ENCODE data around the gene SCAF11. TPM values are rescaled to one million over a fixed set of nuclear protein-coding genes. Genes with fewer than 3 reads are reported as not detected.

SCAF11 gene
- total and polyA plus RNA-seq, 2 donors from 2014 or later = 21.0 to 129 TPM

GRCh38 chr12:45886685-45887084, 103.7 kb downstream of the SCAF11 start:
- no peaks in the 10 kb centered on the region for H3K4me1 ChIP-seq (ENCODE audit: control insufficient read depth in 2 of 3, insufficient read depth in 2 of 3, low read depth in 1 of 3, low read length in 3 of 3)
- H3K27me3 ChIP-seq (ENCODE audit: control insufficient read depth, insufficient read depth, low read length) = no peaks in the 10 kb centered on the region
- peaks cover 0 to 4% (median 0%) of the 10 kb centered on the region in 3 donors for H3K36me3 ChIP-seq (ENCODE audit: control insufficient read depth in 2 of 3, insufficient read depth in 3 of 3, low read length in 3 of 3)
- H3K9ac ChIP-seq (ENCODE audit: low read length in 3 of 3) = no peak overlapping the region
- no peak overlapping the region for H3K4me3 ChIP-seq (ENCODE audit: low read length in 3 of 3)
- intact Hi-C loops (cut with DNase I) = no loop called here
- no peak overlapping the region for H3K27ac ChIP-seq (ENCODE audit: low read depth in 2 of 2, low read length in 2 of 2)
- DNase-seq (no peak), FAIRE-seq (no peak)
- no peak for TF ChIP-seq CTCF (IDR thresholded peaks at IDR 0.05; ENCODE audit: borderline replicate concordance, extremely low read depth, insufficient read depth)
- no peaks in the 10 kb centered on the region for H3K9me3 ChIP-seq (ENCODE audit: control insufficient read depth in 2 of 3, insufficient read depth in 1 of 3, low read length in 3 of 3)

- H3K9ac ChIP-seq (ENCODE audit: low read length in 3 of 3) = no peak overlapping the region
- no peak for FAIRE-seq
- peaks cover 0 to 4% (median 0%) of the 10 kb centered on the region in 3 donors for H3K36me3 ChIP-seq (ENCODE audit: control insufficient read depth in 2 of 3, insufficient read depth in 3 of 3, low read length in 3 of 3)
- no peaks in the 10 kb centered on the region for H3K9me3 ChIP-seq (ENCODE audit: control insufficient read depth in 2 of 3, insufficient read depth in 1 of 3, low read length in 3 of 3)
- no peak overlapping the region for H3K4me3 ChIP-seq (ENCODE audit: low read length in 3 of 3)
- TF ChIP-seq CTCF (IDR thresholded peaks at IDR 0.05; ENCODE audit: borderline replicate concordance, extremely low read depth, insufficient read depth) = no peak
- DNase-seq = no peak
- H3K27ac ChIP-seq (ENCODE audit: low read depth in 2 of 2, low read length in 2 of 2) = no peak overlapping the region
- H3K4me1 ChIP-seq (ENCODE audit: control insufficient read depth in 2 of 3, insufficient read depth in 2 of 3, low read depth in 1 of 3, low read length in 3 of 3) = no peaks in the 10 kb centered on the region
- intact Hi-C loops (cut with DNase I) = no loop called here
- no peaks in the 10 kb centered on the region for H3K27me3 ChIP-seq (ENCODE audit: control insufficient read depth, insufficient read depth, low read length)
Observed at GRCh38 chr12:45883187-45883586, 107.2 kb downstream of the SCAF11 start.

- H3K27me3 ChIP-seq (ENCODE audit: control insufficient read depth, insufficient read depth, low read length) = no peaks in the 10 kb centered on the region
- no peak for TF ChIP-seq CTCF (IDR thresholded peaks at IDR 0.05; ENCODE audit: borderline replicate concordance, extremely low read depth, insufficient read depth)
- no peak overlapping the region for H3K9ac ChIP-seq (ENCODE audit: low read length in 3 of 3)
- no peaks in the 10 kb centered on the region for H3K4me1 ChIP-seq (ENCODE audit: control insufficient read depth in 2 of 3, insufficient read depth in 2 of 3, low read depth in 1 of 3, low read length in 3 of 3)
- FAIRE-seq (no peak), DNase-seq (no peak)
- H3K4me3 ChIP-seq (ENCODE audit: low read length in 3 of 3) = no peak overlapping the region
- no peak overlapping the region for H3K27ac ChIP-seq (ENCODE audit: low read depth in 2 of 2, low read length in 2 of 2)
- H3K36me3 ChIP-seq (ENCODE audit: control insufficient read depth in 2 of 3, insufficient read depth in 3 of 3, low read length in 3 of 3) = peaks cover 0 to 5% (median 2%) of the 10 kb centered on the region in 3 donors
- intact Hi-C loops (cut with DNase I) = no loop called here
- H3K9me3 ChIP-seq (ENCODE audit: control insufficient read depth in 2 of 3, insufficient read depth in 1 of 3, low read length in 3 of 3) = no peaks in the 10 kb centered on the region
Observed at GRCh38 chr12:45880533-45880932, 109.8 kb downstream of the SCAF11 start.

- intact Hi-C loops (cut with DNase I) = no loop called here
- H3K27me3 ChIP-seq (ENCODE audit: control insufficient read depth, insufficient read depth, low read length) = no peaks in the 10 kb centered on the region
- no peak for TF ChIP-seq CTCF (IDR thresholded peaks at IDR 0.05; ENCODE audit: borderline replicate concordance, extremely low read depth, insufficient read depth)
- DNase-seq (peak in 1 of 5 donors; percentile 1), FAIRE-seq (no peak)
- H3K4me1 ChIP-seq (ENCODE audit: control insufficient read depth in 2 of 3, insufficient read depth in 2 of 3, low read depth in 1 of 3, low read length in 3 of 3) = no peaks in the 10 kb centered on the region
- H3K4me3 ChIP-seq (ENCODE audit: low read length in 3 of 3) = no peak overlapping the region
- H3K36me3 ChIP-seq (ENCODE audit: control insufficient read depth in 2 of 3, insufficient read depth in 3 of 3, low read length in 3 of 3) = peaks cover 0 to 7% (median 4%) of the 10 kb centered on the region in 3 donors
- no peaks in the 10 kb centered on the region for H3K9me3 ChIP-seq (ENCODE audit: control insufficient read depth in 2 of 3, insufficient read depth in 1 of 3, low read length in 3 of 3)
- no peak overlapping the region for H3K9ac ChIP-seq (ENCODE audit: low read length in 3 of 3)
- peak overlapping the region; percentile 9 to 40 for H3K27ac ChIP-seq (ENCODE audit: low read depth in 2 of 2, low read length in 2 of 2)
Observed at GRCh38 chr12:45879363-45879895, 110.9 kb downstream of the SCAF11 start.
